ENCODE measurements around the gene NSMF.
"Not testable (repeated sequence)": the region's sequence is repeated elsewhere in the genome, so short reads cannot be mapped to it uniquely, and the experiment has no call there.

The NSMF gene

GRCh38 chr9:137412431-137412830 is 46.7 kb downstream of the NSMF start:
- Histone ChIP-seq H2AFZ (ENCODE audit: low read depth, low read length) (no peak overlapping the region), H3K9me3 (ENCODE audit: low read length) (peaks cover 2% of the 10 kb centered on the region), H3K27me3 (ENCODE audit: insufficient read depth, low read length) (no peaks in the 10 kb centered on the region), H3K4me3 (ENCODE audit: low read length) (no peak overlapping the region), H3K36me3 (ENCODE audit: insufficient read depth, low read length) (no peaks in the 10 kb centered on the region), H3K4me1 (ENCODE audit: insufficient read depth, low read length) (peaks cover 4% of the 10 kb centered on the region)

GRCh38 chr9:137411645-137412380 is 47.3 kb downstream of the NSMF start:
- H2AFZ ChIP-seq (ENCODE audit: low read depth, low read length), result no peak overlapping the region
- H3K4me1 ChIP-seq (ENCODE audit: insufficient read depth, low read length), result peaks cover 4% of the 10 kb centered on the region
- H3K36me3 ChIP-seq (ENCODE audit: insufficient read depth, low read length), result no peaks in the 10 kb centered on the region
- no peak overlapping the region for H3K4me3 ChIP-seq (ENCODE audit: low read length)
- H3K9me3 ChIP-seq (ENCODE audit: low read length), result peaks cover 2% of the 10 kb centered on the region
- H3K27me3 ChIP-seq (ENCODE audit: insufficient read depth, low read length), result no peaks in the 10 kb centered on the region

- Histone ChIP-seq H3K4me3 (ENCODE audit: low read length) (no peak overlapping the region), H3K27me3 (ENCODE audit: insufficient read depth, low read length) (no peaks in the 10 kb centered on the region), H3K36me3 (ENCODE audit: insufficient read depth, low read length) (no peaks in the 10 kb centered on the region), H3K9me3 (ENCODE audit: low read length) (no peaks in the 10 kb centered on the region), H2AFZ (ENCODE audit: low read depth, low read length) (no peak overlapping the region), H3K4me1 (ENCODE audit: insufficient read depth, low read length) (peaks cover 7% of the 10 kb centered on the region)
Measured at GRCh38 chr9:137411260-137411644, 47.9 kb downstream of the NSMF start.

- H2AFZ ChIP-seq (ENCODE audit: low read depth, low read length), result no peak overlapping the region
- H3K9me3 ChIP-seq (ENCODE audit: low read length), result no peaks in the 10 kb centered on the region
- no peaks in the 10 kb centered on the region for H3K27me3 ChIP-seq (ENCODE audit: insufficient read depth, low read length)
- no peak overlapping the region for H3K4me3 ChIP-seq (ENCODE audit: low read length)
- H3K36me3 ChIP-seq (ENCODE audit: insufficient read depth, low read length), result no peaks in the 10 kb centered on the region
- peaks cover 8% of the 10 kb centered on the region for H3K4me1 ChIP-seq (ENCODE audit: insufficient read depth, low read length)
Measured at GRCh38 chr9:137410891-137411249, 48.3 kb downstream of the NSMF start.

- H3K27me3 ChIP-seq (ENCODE audit: insufficient read depth, low read length); H3K4me3 ChIP-seq (ENCODE audit: low read length); H2AFZ ChIP-seq (ENCODE audit: low read depth, low read length); H3K9me3 ChIP-seq (ENCODE audit: low read length); H3K4me1 ChIP-seq (ENCODE audit: insufficient read depth, low read length); H3K36me3 ChIP-seq (ENCODE audit: insufficient read depth, low read length): not testable (repeated sequence)
Measured at GRCh38 chr9:137410236-137410890, 48.8 kb downstream of the NSMF start.

- H3K9me3 ChIP-seq (ENCODE audit: low read length), result no peaks in the 10 kb centered on the region
- no peaks in the 10 kb centered on the region for H3K27me3 ChIP-seq (ENCODE audit: insufficient read depth, low read length)
- H3K4me3 ChIP-seq (ENCODE audit: low read length), result no peak overlapping the region
- H2AFZ ChIP-seq (ENCODE audit: low read depth, low read length), result no peak overlapping the region
- no peaks in the 10 kb centered on the region for H3K36me3 ChIP-seq (ENCODE audit: insufficient read depth, low read length)
- peaks cover 8% of the 10 kb centered on the region for H3K4me1 ChIP-seq (ENCODE audit: insufficient read depth, low read length)
Measured at GRCh38 chr9:137409515-137409914, 49.6 kb downstream of the NSMF start.

- H3K36me3 ChIP-seq (ENCODE audit: insufficient read depth, low read length), result no peaks in the 10 kb centered on the region
- H3K9me3 ChIP-seq (ENCODE audit: low read length), result no peaks in the 10 kb centered on the region
- no peak overlapping the region for H2AFZ ChIP-seq (ENCODE audit: low read depth, low read length)
- H3K27me3 ChIP-seq (ENCODE audit: insufficient read depth, low read length), result no peaks in the 10 kb centered on the region
- peaks cover 8% of the 10 kb centered on the region for H3K4me1 ChIP-seq (ENCODE audit: insufficient read depth, low read length)
- no peak overlapping the region for H3K4me3 ChIP-seq (ENCODE audit: low read length)
Measured at GRCh38 chr9:137408651-137409405, 50.3 kb downstream of the NSMF start.

- H3K9me3 ChIP-seq (ENCODE audit: low read length), result no peaks in the 10 kb centered on the region
- no peak overlapping the region for H2AFZ ChIP-seq (ENCODE audit: low read depth, low read length)
- H3K27me3 ChIP-seq (ENCODE audit: insufficient read depth, low read length), result no peaks in the 10 kb centered on the region
- no peaks in the 10 kb centered on the region for H3K36me3 ChIP-seq (ENCODE audit: insufficient read depth, low read length)
- no peak overlapping the region for H3K4me3 ChIP-seq (ENCODE audit: low read length)
- H3K4me1 ChIP-seq (ENCODE audit: insufficient read depth, low read length), result peaks cover 8% of the 10 kb centered on the region
Measured at GRCh38 chr9:137407590-137408300, 51.4 kb downstream of the NSMF start.

- peaks cover 2% of the 10 kb centered on the region for H3K9me3 ChIP-seq (ENCODE audit: low read length)
- H3K4me3 ChIP-seq (ENCODE audit: low read length), result peak overlapping the region; percentile 25
- H3K36me3 ChIP-seq (ENCODE audit: insufficient read depth, low read length), result peaks cover 2% of the 10 kb centered on the region
- no peaks in the 10 kb centered on the region for H3K27me3 ChIP-seq (ENCODE audit: insufficient read depth, low read length)
- peaks cover 6% of the 10 kb centered on the region for H3K4me1 ChIP-seq (ENCODE audit: insufficient read depth, low read length)
- H2AFZ ChIP-seq (ENCODE audit: low read depth, low read length), result no peak overlapping the region
Measured at GRCh38 chr9:137406876-137407589, 52.1 kb downstream of the NSMF start.

- Histone ChIP-seq H2AFZ (ENCODE audit: low read depth, low read length) (no peak overlapping the region), H3K36me3 (ENCODE audit: insufficient read depth, low read length) (peaks cover 2% of the 10 kb centered on the region), H3K4me1 (ENCODE audit: insufficient read depth, low read length) (peaks cover 6% of the 10 kb centered on the region), H3K4me3 (ENCODE audit: low read length) (no peak overlapping the region), H3K27me3 (ENCODE audit: insufficient read depth, low read length) (no peaks in the 10 kb centered on the region), H3K9me3 (ENCODE audit: low read length) (peaks cover 2% of the 10 kb centered on the region)
Measured at GRCh38 chr9:137406085-137406760, 52.9 kb downstream of the NSMF start.

- Histone ChIP-seq H3K27me3 (ENCODE audit: insufficient read depth, low read length) (no peaks in the 10 kb centered on the region), H3K4me3 (ENCODE audit: low read length) (no peak overlapping the region), H3K4me1 (ENCODE audit: insufficient read depth, low read length) (peaks cover 6% of the 10 kb centered on the region), H3K36me3 (ENCODE audit: insufficient read depth, low read length) (peaks cover 2% of the 10 kb centered on the region), H2AFZ (ENCODE audit: low read depth, low read length) (no peak overlapping the region), H3K9me3 (ENCODE audit: low read length) (peaks cover 4% of the 10 kb centered on the region)
Measured at GRCh38 chr9:137405677-137406081, 53.5 kb downstream of the NSMF start.

GRCh38 chr9:137404961-137405567 is 54.1 kb downstream of the NSMF start:
- Histone ChIP-seq H3K36me3 (ENCODE audit: insufficient read depth, low read length) (peaks cover 2% of the 10 kb centered on the region), H3K9me3 (ENCODE audit: low read length) (peaks cover 4% of the 10 kb centered on the region), H3K4me1 (ENCODE audit: insufficient read depth, low read length) (peaks cover 6% of the 10 kb centered on the region), H3K4me3 (ENCODE audit: low read length) (no peak overlapping the region), H2AFZ (ENCODE audit: low read depth, low read length) (no peak overlapping the region), H3K27me3 (ENCODE audit: insufficient read depth, low read length) (no peaks in the 10 kb centered on the region)

All from neuron (in vitro differentiated cells).